T-helper 2 cell treated with Interferon-gamma antibody and Interleukin-4, amounts not matched to agents 5 μg/mL and 100 μg/mL, for 36 hours (primary cell): ENCODE measurements around the gene CMSS1.
A peak's percentile ranks its signal among the peaks of the same experiment; 100 is the strongest.
"Not testable (repeated sequence)": the region's sequence is repeated elsewhere in the genome, so short reads cannot be mapped to it uniquely, and the experiment has no call there.

Experiments
- DNase-seq: peaks from one replicate; pipeline ENCODE4 v3.0.0; 2021; ENCODE audit warnings: low spot score
- H3K27ac Mint-ChIP-seq: one replicate; pipeline ENCODE4 v1.8.0; 2021; ENCODE audit warnings: mild to moderate bottlenecking, mixed read lengths
- H3K27me3 Mint-ChIP-seq: one replicate; pipeline ENCODE4 v1.8.0; 2021; ENCODE audit warnings: low read depth, mixed read lengths
- H3K36me3 Mint-ChIP-seq: one replicate; pipeline ENCODE4 v1.8.0; 2021; ENCODE audit warnings: low read depth, mixed read lengths
- H3K4me1 Mint-ChIP-seq: one replicate; pipeline ENCODE4 v1.8.0; 2021; ENCODE audit warnings: low read depth, mixed read lengths
- H3K4me3 Mint-ChIP-seq: one replicate; pipeline ENCODE4 v1.8.0; 2022; ENCODE audit warnings: mild to moderate bottlenecking, moderate library complexity, mixed read lengths
- H3K9me3 Mint-ChIP-seq: one replicate; pipeline ENCODE4 v1.8.0; 2021; ENCODE audit warnings: mixed read lengths

Gene CMSS1

GRCh38 chr3:100041328-100041749 lies 223.7 kb downstream of the CMSS1 start:
- no peaks in the 10 kb centered on the region for H3K9me3 Mint-ChIP-seq
- no peaks in the 10 kb centered on the region for H3K36me3 Mint-ChIP-seq
- H3K27ac Mint-ChIP-seq, result no peak overlapping the region
- DNase-seq, result no peak
- H3K4me1 Mint-ChIP-seq, result no peaks in the 10 kb centered on the region
- no peaks in the 10 kb centered on the region for H3K27me3 Mint-ChIP-seq
- H3K4me3 Mint-ChIP-seq, result no peak overlapping the region

- Mint-ChIP-seq H3K9me3 (no peaks in the 10 kb centered on the region), H3K36me3 (no peaks in the 10 kb centered on the region), H3K4me1 (peaks cover 4% of the 10 kb centered on the region), H3K27me3 (no peaks in the 10 kb centered on the region), H3K27ac (no peak overlapping the region), H3K4me3 (no peak overlapping the region)
- DNase-seq, result no peak
Measured at GRCh38 chr3:100042166-100042981, 224.7 kb downstream of the CMSS1 start.

GRCh38 chr3:100043271-100043670 lies 225.6 kb downstream of the CMSS1 start:
- H3K36me3 Mint-ChIP-seq, result no peaks in the 10 kb centered on the region
- no peaks in the 10 kb centered on the region for H3K27me3 Mint-ChIP-seq
- no peaks in the 10 kb centered on the region for H3K9me3 Mint-ChIP-seq
- no peak overlapping the region for H3K4me3 Mint-ChIP-seq
- H3K27ac Mint-ChIP-seq, result no peak overlapping the region
- no peak for DNase-seq
- H3K4me1 Mint-ChIP-seq, result peaks cover 9% of the 10 kb centered on the region

- H3K9me3 Mint-ChIP-seq, result no peaks in the 10 kb centered on the region
- DNase-seq, result no peak
- no peak overlapping the region for H3K27ac Mint-ChIP-seq
- no peaks in the 10 kb centered on the region for H3K36me3 Mint-ChIP-seq
- H3K4me1 Mint-ChIP-seq, result peaks cover 9% of the 10 kb centered on the region
- H3K27me3 Mint-ChIP-seq, result no peaks in the 10 kb centered on the region
- H3K4me3 Mint-ChIP-seq, result no peak overlapping the region
Measured at GRCh38 chr3:100044369-100044768, 226.7 kb downstream of the CMSS1 start.

- Mint-ChIP-seq H3K27ac (no peak overlapping the region), H3K9me3 (no peaks in the 10 kb centered on the region), H3K4me1 (peaks cover 9% of the 10 kb centered on the region), H3K27me3 (no peaks in the 10 kb centered on the region), H3K36me3 (no peaks in the 10 kb centered on the region), H3K4me3 (no peak overlapping the region)
- no peak for DNase-seq
Measured at GRCh38 chr3:100045696-100046095, 228.0 kb downstream of the CMSS1 start.

GRCh38 chr3:100046986-100047385 lies 229.3 kb downstream of the CMSS1 start:
- no peaks in the 10 kb centered on the region for H3K36me3 Mint-ChIP-seq
- H3K4me1 Mint-ChIP-seq, result peaks cover 9% of the 10 kb centered on the region
- H3K27ac Mint-ChIP-seq, result no peak overlapping the region
- H3K27me3 Mint-ChIP-seq, result no peaks in the 10 kb centered on the region
- DNase-seq, result no peak
- H3K4me3 Mint-ChIP-seq, result no peak overlapping the region
- H3K9me3 Mint-ChIP-seq, result no peaks in the 10 kb centered on the region

GRCh38 chr3:100047455-100048141 lies 229.9 kb downstream of the CMSS1 start:
- H3K4me1 Mint-ChIP-seq, result peaks cover 9% of the 10 kb centered on the region
- no peak overlapping the region for H3K27ac Mint-ChIP-seq
- no peaks in the 10 kb centered on the region for H3K9me3 Mint-ChIP-seq
- no peak for DNase-seq
- H3K27me3 Mint-ChIP-seq, result no peaks in the 10 kb centered on the region
- peak overlapping the region; percentile 35 for H3K4me3 Mint-ChIP-seq
- no peaks in the 10 kb centered on the region for H3K36me3 Mint-ChIP-seq

- no peak for DNase-seq
- H3K4me3 Mint-ChIP-seq, result no peak overlapping the region
- H3K27ac Mint-ChIP-seq, result no peak overlapping the region
- H3K4me1 Mint-ChIP-seq, result peaks cover 9% of the 10 kb centered on the region
- H3K9me3 Mint-ChIP-seq, result no peaks in the 10 kb centered on the region
- no peaks in the 10 kb centered on the region for H3K36me3 Mint-ChIP-seq
- H3K27me3 Mint-ChIP-seq, result no peaks in the 10 kb centered on the region
Measured at GRCh38 chr3:100048248-100048647, 230.6 kb downstream of the CMSS1 start.

- not testable (repeated sequence) for H3K4me3 Mint-ChIP-seq, H3K9me3 Mint-ChIP-seq, DNase-seq, H3K36me3 Mint-ChIP-seq, H3K27ac Mint-ChIP-seq, H3K27me3 Mint-ChIP-seq, H3K4me1 Mint-ChIP-seq
Measured at GRCh38 chr3:100051513-100051912, 233.9 kb downstream of the CMSS1 start.

- H3K27ac Mint-ChIP-seq, result no peak overlapping the region
- no peaks in the 10 kb centered on the region for H3K27me3 Mint-ChIP-seq
- no peak overlapping the region for H3K4me3 Mint-ChIP-seq
- H3K4me1 Mint-ChIP-seq, result peaks cover 4% of the 10 kb centered on the region
- H3K36me3 Mint-ChIP-seq, result no peaks in the 10 kb centered on the region
- no peak for DNase-seq
- H3K9me3 Mint-ChIP-seq, result no peaks in the 10 kb centered on the region
Measured at GRCh38 chr3:100053951-100054620, 236.4 kb downstream of the CMSS1 start.

- H3K4me1 Mint-ChIP-seq, result peaks cover 11% of the 10 kb centered on the region
- no peaks in the 10 kb centered on the region for H3K27me3 Mint-ChIP-seq
- no peaks in the 10 kb centered on the region for H3K9me3 Mint-ChIP-seq
- H3K27ac Mint-ChIP-seq, result no peak overlapping the region
- H3K36me3 Mint-ChIP-seq, result no peaks in the 10 kb centered on the region
- H3K4me3 Mint-ChIP-seq, result no peak overlapping the region
- no peak for DNase-seq
Measured at GRCh38 chr3:100057716-100058575, 240.3 kb downstream of the CMSS1 start.

- no peak for DNase-seq
- H3K9me3 Mint-ChIP-seq, result no peaks in the 10 kb centered on the region
- H3K4me3 Mint-ChIP-seq, result no peak overlapping the region
- H3K36me3 Mint-ChIP-seq, result no peaks in the 10 kb centered on the region
- H3K4me1 Mint-ChIP-seq, result peaks cover 14% of the 10 kb centered on the region
- no peaks in the 10 kb centered on the region for H3K27me3 Mint-ChIP-seq
- peak overlapping the region; percentile 20 for H3K27ac Mint-ChIP-seq
Measured at GRCh38 chr3:100059472-100059871, 241.8 kb downstream of the CMSS1 start.

GRCh38 chr3:100060685-100061484 lies 243.2 kb downstream of the CMSS1 start:
- Mint-ChIP-seq H3K27ac (no peak overlapping the region), H3K36me3 (no peaks in the 10 kb centered on the region), H3K4me3 (no peak overlapping the region), H3K9me3 (no peaks in the 10 kb centered on the region), H3K4me1 (peaks cover 16% of the 10 kb centered on the region), H3K27me3 (no peaks in the 10 kb centered on the region)
- DNase-seq, result no peak
